MM.1S (cell line): ENCODE data around the gene UNC13C.

Experiments used
- EZH2 ChIP-seq: fragments of 300-600 bp; sonication (generic); optimal IDR thresholded peaks from 2 replicates; pipeline ENCODE3; 2017; ENCODE audit warnings: low read depth, mild to moderate bottlenecking, antibody characterized with exemption, low read length, mixed read lengths
- EZH2phosphoT487 ChIP-seq: fragments of 300-600 bp; sonication (generic); IDR thresholded peaks from 2 replicates; pipeline ENCODE4 v1.6.1; 2018; ENCODE audit warnings: antibody characterized with exemption, low read length
- TF ChIP-seq, protein P1 (sequence below): fragments of 300-600 bp; sonication (generic); IDR thresholded peaks from 2 replicates; pipeline ENCODE4 v1.5.1; 2016; ENCODE audit warnings: antibody characterized with exemption, low read length, mixed read lengths

- TF ChIP-seq, protein P1, sequence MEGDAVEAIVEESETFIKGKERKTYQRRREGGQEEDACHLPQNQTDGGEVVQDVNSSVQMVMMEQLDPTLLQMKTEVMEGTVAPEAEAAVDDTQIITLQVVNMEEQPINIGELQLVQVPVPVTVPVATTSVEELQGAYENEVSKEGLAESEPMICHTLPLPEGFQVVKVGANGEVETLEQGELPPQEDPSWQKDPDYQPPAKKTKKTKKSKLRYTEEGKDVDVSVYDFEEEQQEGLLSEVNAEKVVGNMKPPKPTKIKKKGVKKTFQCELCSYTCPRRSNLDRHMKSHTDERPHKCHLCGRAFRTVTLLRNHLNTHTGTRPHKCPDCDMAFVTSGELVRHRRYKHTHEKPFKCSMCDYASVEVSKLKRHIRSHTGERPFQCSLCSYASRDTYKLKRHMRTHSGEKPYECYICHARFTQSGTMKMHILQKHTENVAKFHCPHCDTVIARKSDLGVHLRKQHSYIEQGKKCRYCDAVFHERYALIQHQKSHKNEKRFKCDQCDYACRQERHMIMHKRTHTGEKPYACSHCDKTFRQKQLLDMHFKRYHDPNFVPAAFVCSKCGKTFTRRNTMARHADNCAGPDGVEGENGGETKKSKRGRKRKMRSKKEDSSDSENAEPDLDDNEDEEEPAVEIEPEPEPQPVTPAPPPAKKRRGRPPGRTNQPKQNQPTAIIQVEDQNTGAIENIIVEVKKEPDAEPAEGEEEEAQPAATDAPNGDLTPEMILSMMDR, result no peak
- no peak for TF ChIP-seq EZH2
- no peak for TF ChIP-seq EZH2phosphoT487
These were observed 528.8 kb downstream of the UNC13C start for GRCh38 chr15:54506977-54507524.
